Mesenchymal stem cell (in vitro differentiated cells and primary cell): ENCODE results near the gene DNAJC2.

Experiments
- DNase-seq: peaks from one replicate; pipeline ENCODE4 v3.0.0-alpha.2; 2013
- H2AFZ ChIP-seq: one replicate; pipeline ENCODE4 v1.6.1; 2013; ENCODE audit warnings: low read depth, mild to moderate bottlenecking, control low read depth, inconsistent platforms, low read length, moderate library complexity
- H2AK5ac ChIP-seq: 2 replicates; pipeline ENCODE4 v1.6.1; 2013; ENCODE audit warnings: low read length, moderate library complexity, mild to moderate bottlenecking, inconsistent platforms; ENCODE audit not compliant: severe bottlenecking
- H2BK120ac ChIP-seq: one replicate; pipeline ENCODE4 v1.6.1; 2013; ENCODE audit warnings: low read depth, mild to moderate bottlenecking, inconsistent platforms, low read length, moderate library complexity
- H2BK12ac ChIP-seq, 2 experiments: one replicate each; pipeline ENCODE4 v1.6.1; 2013; ENCODE audit warnings: inconsistent platforms in 2 of 2, low read length in 2 of 2, mild to moderate bottlenecking in 2 of 2, moderate library complexity in 2 of 2, control low read depth in 1 of 2
- H2BK15ac ChIP-seq: one replicate; pipeline ENCODE4 v1.6.1; 2013; ENCODE audit warnings: mild to moderate bottlenecking, low read depth, inconsistent platforms; ENCODE audit not compliant: poor library complexity, severe bottlenecking
- H2BK5ac ChIP-seq: 2 replicates; pipeline ENCODE4 v1.6.1; 2013; ENCODE audit warnings: low read depth, mild to moderate bottlenecking, low read length, control low read depth, inconsistent platforms; ENCODE audit not compliant: poor library complexity, severe bottlenecking
- H3K14ac ChIP-seq, 2 experiments: one replicate each; pipeline ENCODE4 v1.6.1; 2013; ENCODE audit warnings: inconsistent platforms in 2 of 2, low read length in 2 of 2, control low read depth in 1 of 2, mild to moderate bottlenecking in 1 of 2, moderate library complexity in 1 of 2
- H3K18ac ChIP-seq, 2 experiments: one replicate each; pipeline ENCODE4 v1.6.1; 2013; ENCODE audit warnings: inconsistent platforms in 2 of 2, low read length in 2 of 2, control low read depth in 1 of 2, low read depth in 1 of 2, mild to moderate bottlenecking in 1 of 2
- H3K23ac ChIP-seq, 2 experiments: one replicate each; pipeline ENCODE4 v1.6.1; 2013; ENCODE audit warnings: inconsistent platforms in 2 of 2, low read length in 2 of 2, mild to moderate bottlenecking in 2 of 2, moderate library complexity in 2 of 2, control low read depth in 1 of 2
- H3K27ac ChIP-seq: 2 replicates; pipeline ENCODE4 v1.5.1; 2013; ENCODE audit warnings: mild to moderate bottlenecking, moderate library complexity, low read length, control low read depth, inconsistent platforms; ENCODE audit not compliant: poor library complexity, severe bottlenecking
- H3K27me3 ChIP-seq, 2 experiments: 2 replicates each; pipeline versions ENCODE4 v1.6.1 to v1.7.0; 2013; ENCODE audit warnings: low read length in 2 of 2, mild to moderate bottlenecking in 2 of 2, moderate library complexity in 2 of 2, control low read depth in 1 of 2, inconsistent platforms in 1 of 2; ENCODE audit not compliant: control insufficient read depth in 1 of 2, insufficient read depth in 1 of 2
- H3K36me3 ChIP-seq, 2 experiments: 2 replicates each; pipeline versions ENCODE4 v1.6.1 to v1.7.0; 2013; ENCODE audit warnings: low read length in 2 of 2, control low read depth in 1 of 2, inconsistent platforms in 1 of 2, low read depth in 1 of 2, mild to moderate bottlenecking in 1 of 2; ENCODE audit not compliant: insufficient read depth in 2 of 2, control insufficient read depth in 1 of 2
- H3K4ac ChIP-seq, 2 experiments: one replicate each; pipeline ENCODE4 v1.6.1; 2013; ENCODE audit warnings: inconsistent platforms in 2 of 2, low read length in 2 of 2, mild to moderate bottlenecking in 2 of 2, moderate library complexity in 2 of 2, control low read depth in 1 of 2, low read depth in 1 of 2
- H3K4me1 ChIP-seq: 2 replicates; pipeline ENCODE4 v1.6.1; 2013; ENCODE audit warnings: low read depth, low read length, control low read depth; ENCODE audit not compliant: control insufficient read depth, insufficient read depth
- H3K4me2 ChIP-seq: 2 replicates; pipeline ENCODE4 v1.6.1; 2013; ENCODE audit warnings: low read length, mild to moderate bottlenecking, inconsistent platforms; ENCODE audit not compliant: poor library complexity, severe bottlenecking
- H3K4me3 ChIP-seq, 2 experiments: 2 replicates each; pipeline versions ENCODE4 v1.5.1 to v1.7.0; 2013; ENCODE audit warnings: low read length in 2 of 2, mild to moderate bottlenecking in 2 of 2, control low read depth in 1 of 2, low read depth in 1 of 2; ENCODE audit not compliant: insufficient read depth in 1 of 2
- H3K79me1 ChIP-seq: replicated peaks from 2 replicates; pipeline ENCODE4 v1.6.1; 2013; ENCODE audit warnings: mild to moderate bottlenecking, control low read depth, low read length, inconsistent platforms; ENCODE audit not compliant: poor library complexity, severe bottlenecking
- H3K9ac ChIP-seq: 2 replicates; pipeline ENCODE4 v1.7.0; 2013; ENCODE audit warnings: mild to moderate bottlenecking, low read length, moderate library complexity
- H3K9me3 ChIP-seq: 2 replicates; pipeline ENCODE4 v1.7.0; 2013; ENCODE audit warnings: mild to moderate bottlenecking, low read length; ENCODE audit not compliant: control insufficient read depth
- H4K8ac ChIP-seq: one replicate; pipeline ENCODE4 v1.6.1; 2013; ENCODE audit warnings: inconsistent platforms, mild to moderate bottlenecking, low read length, moderate library complexity
- H4K91ac ChIP-seq: one replicate; pipeline ENCODE4 v1.6.1; 2013; ENCODE audit warnings: mild to moderate bottlenecking, low read length, inconsistent platforms
- WGBS: methylation state at CpG from one replicate; pipeline ENCODE4 v1.1.7; 2013; ENCODE audit warnings: mixed read lengths; 5-methylcytosine and 5-hydroxymethylcytosine counted together

DNAJC2 gene

DNA sequence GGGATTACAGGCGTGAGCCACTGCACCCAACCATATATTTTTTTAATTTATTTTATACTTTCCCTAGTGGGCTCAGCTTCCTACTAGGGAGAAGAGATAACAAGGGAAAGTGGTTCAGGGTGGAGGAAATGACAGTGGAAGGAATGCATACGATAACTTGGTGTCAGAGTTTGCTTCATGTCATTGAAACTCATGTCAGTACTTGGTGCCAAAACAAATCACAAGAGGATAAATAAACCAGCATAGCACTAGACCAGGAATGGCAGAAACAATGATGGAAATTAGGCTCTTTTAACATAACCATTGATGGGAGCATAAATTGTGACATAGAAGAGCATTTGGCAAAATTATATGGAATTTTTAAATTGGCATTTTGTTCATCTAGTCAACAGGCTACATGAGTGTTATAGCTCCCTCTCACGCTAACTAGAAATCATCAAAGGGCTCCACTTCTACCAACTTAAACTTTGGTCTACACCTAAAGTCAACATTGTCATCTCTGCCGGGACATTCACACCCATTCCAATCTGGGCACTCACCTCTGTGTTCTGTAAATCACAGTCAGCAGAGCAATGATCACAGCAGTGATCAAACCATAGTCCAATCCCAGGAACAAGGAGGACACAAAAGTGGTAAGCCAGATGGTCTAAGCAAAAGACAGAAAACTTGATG, 44.0 kb upstream of the DNAJC2 start:
- no peaks in the 10 kb centered on the region for H3K9me3 ChIP-seq
- H3K4me3 ChIP-seq, result no peak overlapping the region
- no peak overlapping the region for H2BK5ac ChIP-seq
- no peak overlapping the region for H4K8ac ChIP-seq
- H3K4ac ChIP-seq, result no peak overlapping the region
- H3K18ac ChIP-seq, result no peak overlapping the region
- H4K91ac ChIP-seq, result no peak overlapping the region
- no peaks in the 10 kb centered on the region for H3K4me1 ChIP-seq
- 85% methylated on average over 3 of the region's 4 CpGs for WGBS
- H3K9ac ChIP-seq, result no peak overlapping the region
- H2BK120ac ChIP-seq, result no peak overlapping the region
- H3K36me3 ChIP-seq, result no peaks in the 10 kb centered on the region
- no peak for DNase-seq
- no peak overlapping the region for H3K27ac ChIP-seq
- H2AK5ac ChIP-seq, result no peak overlapping the region
- H2BK15ac ChIP-seq, result no peak overlapping the region
- no peak overlapping the region for H2AFZ ChIP-seq
- H3K23ac ChIP-seq, result no peak overlapping the region
- H2BK12ac ChIP-seq, result no peak overlapping the region
- no peak overlapping the region for H3K4me2 ChIP-seq
- no peak overlapping the region for H3K14ac ChIP-seq
- H3K27me3 ChIP-seq, result peaks cover 0 to 3% of the 10 kb centered on the region in 2 experiments
- no peaks in the 10 kb centered on the region for H3K79me1 ChIP-seq

DNA sequence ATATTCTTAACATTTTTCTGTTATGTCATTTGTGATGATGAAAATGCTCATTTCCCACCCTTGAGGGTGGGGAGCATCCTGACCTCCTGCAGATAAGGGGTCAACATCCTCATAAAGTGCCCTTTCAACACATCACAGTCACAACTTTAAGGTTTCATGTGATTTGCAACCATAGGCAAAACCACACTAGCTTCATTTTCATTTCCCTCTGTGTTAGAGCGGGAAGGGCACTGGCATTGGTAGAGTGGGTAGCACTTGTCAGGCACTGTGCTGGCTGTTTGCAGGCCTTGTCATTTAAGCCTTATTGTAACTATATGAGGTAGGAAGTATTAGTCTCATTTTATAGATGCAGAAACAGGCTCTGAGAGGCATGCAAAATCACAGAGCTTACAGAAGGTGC, 42.7 kb upstream of the DNAJC2 start:
- no peak overlapping the region for H2AK5ac ChIP-seq
- H3K9ac ChIP-seq, result no peak overlapping the region
- 89% methylated on average over 1 of the region's 1 CpG for WGBS

DNA sequence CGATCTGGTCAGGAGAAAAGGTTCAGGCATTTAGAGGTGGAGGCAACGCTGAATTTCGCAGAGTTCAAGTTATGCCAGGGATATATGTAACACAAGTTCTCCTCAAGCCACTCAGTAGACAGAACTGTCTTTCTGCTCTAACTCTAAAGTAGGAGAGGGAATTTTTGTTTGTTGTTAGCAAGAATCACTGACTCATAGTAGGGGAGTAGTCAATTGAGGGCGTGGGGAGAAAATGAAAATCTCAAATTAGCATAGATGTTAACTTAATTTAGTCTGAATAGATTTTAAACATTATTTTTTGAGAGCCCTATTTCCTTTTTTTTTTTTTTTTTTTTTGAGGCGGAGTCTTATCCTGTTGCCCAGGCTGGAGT, 37.5 kb upstream of the DNAJC2 start:
- WGBS, result 96% methylated on average over 3 of the region's 5 CpGs
- H2BK12ac ChIP-seq, result no peak overlapping the region
- no peak overlapping the region for H3K14ac ChIP-seq
- no peaks in the 10 kb centered on the region for H3K9me3 ChIP-seq
- no peak overlapping the region for H3K4ac ChIP-seq
- no peaks in the 10 kb centered on the region for H3K36me3 ChIP-seq
- H3K9ac ChIP-seq, result no peak overlapping the region
- no peak overlapping the region for H2BK5ac ChIP-seq
- peaks cover 2 to 6% of the 10 kb centered on the region in 2 experiments for H3K27me3 ChIP-seq
- H2AK5ac ChIP-seq, result no peak overlapping the region
- no peak overlapping the region for H3K4me3 ChIP-seq
- no peak overlapping the region for H4K91ac ChIP-seq
- H3K27ac ChIP-seq, result no peak overlapping the region
- no peak overlapping the region for H4K8ac ChIP-seq
- no peak overlapping the region for H3K4me2 ChIP-seq
- DNase-seq, result no peak
- no peak overlapping the region for H3K18ac ChIP-seq
- no peaks in the 10 kb centered on the region for H3K79me1 ChIP-seq
- no peak overlapping the region for H3K23ac ChIP-seq
- no peak overlapping the region for H2BK15ac ChIP-seq
- H2AFZ ChIP-seq, result no peak overlapping the region
- no peak overlapping the region for H2BK120ac ChIP-seq
- no peaks in the 10 kb centered on the region for H3K4me1 ChIP-seq

More for the DNA sequence above, 42.7 kb upstream of the DNAJC2 start:
- Histone ChIP-seq H3K27me3 (no peaks in the 10 kb centered on the region), H3K79me1 (no peaks in the 10 kb centered on the region), H2AFZ (no peak overlapping the region), H3K4me1 (no peaks in the 10 kb centered on the region), H4K8ac (no peak overlapping the region), H3K9me3 (no peaks in the 10 kb centered on the region), H3K27ac (no peak overlapping the region), H3K14ac (no peak overlapping the region), H3K18ac (no peak overlapping the region), H4K91ac (no peak overlapping the region), H3K4me3 (no peak overlapping the region), H3K36me3 (no peaks in the 10 kb centered on the region), H3K4me2 (no peak overlapping the region), H2BK12ac (no peak overlapping the region), H2BK15ac (no peak overlapping the region), H3K23ac (no peak overlapping the region), H3K4ac (no peak overlapping the region), H2BK5ac (no peak overlapping the region), H2BK120ac (no peak overlapping the region)
- DNase-seq, result no peak

DNA sequence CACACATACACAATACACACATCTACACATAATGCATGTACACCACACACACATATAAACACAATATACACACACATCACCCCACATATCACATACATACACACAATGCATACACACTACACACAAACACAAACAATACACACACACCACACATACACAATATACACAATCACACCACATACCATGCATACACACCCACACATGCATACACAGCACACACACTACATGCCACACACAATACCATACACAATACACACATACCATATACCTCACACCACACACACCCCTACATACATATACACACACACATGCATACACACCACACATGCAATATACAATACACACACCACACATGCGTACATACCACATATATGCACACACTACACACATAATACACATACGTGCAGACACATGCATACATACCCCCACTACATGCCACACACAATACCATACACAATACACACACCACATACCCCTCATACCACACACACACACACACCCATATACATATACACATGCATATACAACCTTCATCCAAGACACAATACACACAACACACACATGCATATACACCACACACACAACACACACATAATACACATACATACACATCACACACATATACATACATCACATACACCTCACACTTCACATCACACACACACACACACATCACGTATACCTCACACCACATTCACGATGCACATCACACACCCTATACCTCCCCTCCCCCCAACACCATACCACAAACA, 36.9 kb upstream of the DNAJC2 start:
- Histone ChIP-seq H3K9ac (no peak overlapping the region), H2AK5ac (no peak overlapping the region), H2BK5ac (no peak overlapping the region), H3K23ac (no peak overlapping the region), H4K8ac (no peak overlapping the region), H3K79me1 (no peaks in the 10 kb centered on the region), H3K27me3 (peaks cover 2 to 6% of the 10 kb centered on the region in 2 experiments), H3K9me3 (no peaks in the 10 kb centered on the region), H2BK15ac (no peak overlapping the region), H3K27ac (no peak overlapping the region), H4K91ac (peak overlapping the region; percentile 18), H2AFZ (no peak overlapping the region), H3K4me3 (no peak overlapping the region), H2BK12ac (no peak overlapping the region), H3K4me2 (no peak overlapping the region), H3K36me3 (no peaks in the 10 kb centered on the region), H3K18ac (no peak overlapping the region), H3K4ac (no peak overlapping the region), H3K4me1 (no peaks in the 10 kb centered on the region), H2BK120ac (no peak overlapping the region), H3K14ac (no peak overlapping the region)
- DNase-seq, result no peak
- WGBS, result 79% methylated on average over 4 of the region's 4 CpGs
